Measurements from ENCODE around the gene ISYNA1. TPM values are rescaled to one million over a fixed set of nuclear protein-coding genes. Genes with fewer than 3 reads are reported as not detected.

ISYNA1 gene
- total and polyA plus RNA-seq, 2 of the 13 experiments (the other 11 are each of a cell fraction or from before 2014, with no cell fraction given): 29.6 to 48.5 TPM

GRCh38 chr19:18385359-18385674 is 52.6 kb downstream of the ISYNA1 start (continued):
- TF ChIP-seq GLMP (CRISPR knock-in tag; IDR thresholded peaks at IDR 0.05; ENCODE audit: borderline replicate concordance) (no peak), ZNF614 (CRISPR knock-in tag; IDR thresholded peaks at IDR 0.05; ENCODE audit: borderline replicate concordance) (no peak), ZNF263 (CRISPR knock-in tag; IDR thresholded peaks at IDR 0.05) (peak; percentile 43; the same call in 1 of the 2 replicates), MTF2 (CRISPR knock-in tag; IDR thresholded peaks at IDR 0.05; ENCODE audit: borderline replicate concordance) (peak; percentile 6; the same call in 1 of the 2 replicates), SMARCE1 (IDR thresholded peaks at IDR 0.05; ENCODE audit: borderline replicate concordance) (no peak), ZNF766 (CRISPR knock-in tag; IDR thresholded peaks at IDR 0.05; ENCODE audit: borderline replicate concordance) (no peak), JUNB (CRISPR knock-in tag; IDR thresholded peaks at IDR 0.05; ENCODE audit: borderline replicate concordance) (no peak)

GRCh38 chr19:18384775-18385174 is 53.2 kb downstream of the ISYNA1 start:
- no peak for ATAC-seq
- intact Hi-C loops (cut with micrococcal nuclease; ENCODE audit: unreplicated experiment) (loop anchor here (5.0 kb wide), 1 partner anchor 37 kb away; no protein-coding TSS in a partner anchor), in situ Hi-C loops (cut with HindIII; ENCODE audit: extremely low pct_ligation_motif_present, low pct_unique_long_range_greater_than_20kb) (no loop called here)
- WGBS (ENCODE audit: low lambda C conversion rate): 58% methylated on average over 7 of the region's 7 CpGs
- DNase-seq (ENCODE audit: low spot score): no peak
- ChIA-PET POLR2A (interaction anchor here (1.9 to 14.3 kb wide), 3 partner anchors 17 to 105 kb away, joined by 20 to 514 read pairs (median 87); partner anchors contain the start of gene JUND), CTCF (ENCODE audit: low intra/inter-chr PET ratio, low total read pairs) (interaction anchor here (1.1 to 1.4 kb wide), 2 partner anchors 28 to 106 kb away, joined by 3 read pairs; no protein-coding TSS in a partner anchor)
- no peaks in the 10 kb centered on the region; a peak in 1 of 5 replicates for H3K27me3 ChIP-seq (ENCODE audit: control insufficient read depth in 1 of 2, insufficient read depth in 2 of 2, low read length in 2 of 2)
- no peak for FAIRE-seq
- H3K27ac ChIP-seq (ENCODE audit: extremely low read length, insufficient read depth, low read length): peak overlapping the region; percentile 80
- peak overlapping the region; percentile 84 for H3K9ac ChIP-seq (ENCODE audit: insufficient read depth, low read depth, low read length)
- H3K36me3 ChIP-seq (replicated peaks in 1 of 2; ENCODE audit: control insufficient read depth in 1 of 2, insufficient read depth in 2 of 2, low read length in 2 of 2): peaks cover 4 to 24% of the 10 kb centered on the region in 2 experiments; a peak in 4 of 5 replicates
- no TSS peak for BruUV-seq (replicated peaks)
- H3K4me3 ChIP-seq (replicated peaks in 1 of 3; ENCODE audit: insufficient read depth in 1 of 3, low read depth in 2 of 3, low read length in 3 of 3): peak overlapping the region; percentile 56 to 95 (median 91)
- H4K20me1 ChIP-seq (ENCODE audit: insufficient read depth, low read length): peaks cover 35% of the 10 kb centered on the region
- H3K79me2 ChIP-seq (ENCODE audit: insufficient read depth, low read length): peaks cover 57% of the 10 kb centered on the region
- H3K4me2 ChIP-seq (ENCODE audit: low read depth, low read length): peak overlapping the region; percentile 97
- H3K4me1 ChIP-seq (ENCODE audit: insufficient read depth, low read length): peaks cover 57% of the 10 kb centered on the region
- H3K9me3 ChIP-seq (ENCODE audit: low read length): no peaks in the 10 kb centered on the region
- no peak overlapping the region for H2AFZ ChIP-seq (ENCODE audit: low read length)
- TF ChIP-seq ZNF143 (CRISPR knock-in tag; IDR thresholded peaks at IDR 0.05): no peak
- peak; percentile 45 for TF ChIP-seq RBFOX2 (IDR thresholded peaks at IDR 0.05; ENCODE audit: low read depth, low read length)
- TF ChIP-seq ZNF788 (CRISPR knock-in tag; IDR thresholded peaks at IDR 0.05; ENCODE audit: borderline replicate concordance): no peak
- TF ChIP-seq IKZF1 (IDR thresholded peaks at IDR 0.05): no peak
- TF ChIP-seq ZNF678 (CRISPR knock-in tag; IDR thresholded peaks at IDR 0.05): no peak
- no peak for TF ChIP-seq GPN1 (CRISPR knock-in tag; IDR thresholded peaks at IDR 0.05; ENCODE audit: borderline replicate concordance)
- TF ChIP-seq ZNF234 (CRISPR knock-in tag; conservative IDR thresholded peaks at IDR 0.05): no peak
- no peak for TF ChIP-seq SMARCC2 (IDR thresholded peaks at IDR 0.05)
- no peak for TF ChIP-seq ATF1 (CRISPR knock-in tag; IDR thresholded peaks at IDR 0.05)
- TF ChIP-seq GTF3A (CRISPR knock-in tag; conservative IDR thresholded peaks at IDR 0.05): no peak
- TF ChIP-seq CHCHD3 (CRISPR knock-in tag; IDR thresholded peaks at IDR 0.05): no peak
- TF ChIP-seq PPARG (CRISPR knock-in tag; conservative IDR thresholded peaks at IDR 0.05): peak; percentile 10; the same call in 1 of the 2 replicates
- TF ChIP-seq ZSCAN9 (CRISPR knock-in tag; IDR thresholded peaks at IDR 0.05; ENCODE audit: borderline replicate concordance): no peak
- no peak for TF ChIP-seq DR1 (CRISPR knock-in tag; IDR thresholded peaks at IDR 0.05)
- no peak for TF ChIP-seq ZNF740 (CRISPR knock-in tag; IDR thresholded peaks at IDR 0.05)
- no peak for TF ChIP-seq TCF12 (IDR thresholded peaks at IDR 0.05)
- TF ChIP-seq TCF12 (CRISPR knock-in tag; IDR thresholded peaks at IDR 0.05): no peak
- TF ChIP-seq HNRNPLL (IDR thresholded peaks at IDR 0.05; ENCODE audit: low read depth, low read length, poor library complexity, severe bottlenecking): no peak
